Measurements from ENCODE around the gene ABCF1. TPM values are rescaled to one million over a fixed set of nuclear protein-coding genes. Genes with fewer than 3 reads are reported as not detected.

The ABCF1 gene
- total and polyA plus RNA-seq, 9 of the 15 experiments (the other 6 are each of a cell fraction or from before 2014, with no cell fraction given): 41.6 to 193 (median 102) TPM

DNA sequence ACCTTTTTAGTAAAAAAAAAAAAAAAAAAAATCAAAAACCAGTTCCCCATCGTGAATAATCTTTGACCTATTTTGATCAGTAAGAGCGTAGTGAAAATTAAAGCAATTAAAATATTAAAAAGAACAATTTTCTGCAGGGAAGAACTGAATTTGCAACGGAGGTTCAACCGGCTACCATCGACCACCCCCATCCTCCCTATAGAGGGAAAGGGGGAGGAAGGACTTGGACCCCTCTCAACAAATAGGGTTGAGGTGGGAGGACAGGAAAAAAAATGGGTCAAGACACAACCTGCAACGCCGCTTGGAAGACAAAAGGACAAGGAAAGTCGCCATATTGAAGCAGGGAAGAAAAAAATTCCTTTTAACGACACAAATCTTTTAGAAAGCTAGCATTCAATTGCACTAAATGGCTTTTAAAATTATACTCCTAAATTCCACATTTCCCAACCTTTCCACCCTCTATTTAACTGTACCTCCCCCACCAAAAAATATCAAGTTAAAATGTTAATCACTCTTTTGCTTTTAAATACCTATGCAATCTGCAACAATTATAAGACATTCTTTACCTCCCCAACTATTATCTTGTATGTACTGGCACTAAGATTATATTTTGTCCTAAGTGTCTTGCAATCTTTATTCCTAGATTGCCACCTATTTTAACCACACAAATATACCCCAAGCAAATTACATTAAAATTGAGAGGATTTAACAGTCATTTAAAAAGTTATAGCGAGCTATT lies 44.1 kb downstream of the ABCF1 start (continued):
- TF ChIP-seq ZFPM2 (CRISPR knock-in tag; IDR thresholded peaks at IDR 0.05) (peak; percentile 75; the same call in 1 of the 2 replicates), KHSRP (IDR thresholded peaks at IDR 0.05) (peak; percentile 75), JUN (IDR thresholded peaks at IDR 0.05; ENCODE audit: borderline replicate concordance, low read depth, low read length) (no peak), JUN (CRISPR knock-in tag; IDR thresholded peaks at IDR 0.05; ENCODE audit: borderline replicate concordance) (no peak), U2AF1 (optimal IDR thresholded peaks at IDR 0.05; ENCODE audit: low read depth, low read length) (peak; percentile 61), XRCC3 (IDR thresholded peaks at IDR 0.05) (0 out of 2 replicates have a peak, but pooled peaks have one; percentile 33), NFIX (CRISPR knock-in tag; IDR thresholded peaks at IDR 0.05; ENCODE audit: low read depth) (0 out of 2 replicates have a peak, but pooled peaks have one; percentile 0), BCL6 (CRISPR knock-in tag; IDR thresholded peaks at IDR 0.05) (peak; percentile 9; the same call in 1 of the 2 replicates), ZNF766 (CRISPR knock-in tag; conservative IDR thresholded peaks at IDR 0.05) (peak; percentile 83), ZNF175 (CRISPR knock-in tag; IDR thresholded peaks at IDR 0.05; ENCODE audit: low read depth) (peak; percentile 91), RBM14 (IDR thresholded peaks at IDR 0.05; ENCODE audit: borderline replicate concordance, insufficient read depth, low read depth, low read length) (0 out of 2 replicates have a peak, but pooled peaks have one; percentile 39), ARID2 (IDR thresholded peaks at IDR 0.05) (peak; percentile 44; the same call in 1 of the 2 replicates), NFATC3 (IDR thresholded peaks at IDR 0.05) (peak; percentile 27; the same call in 1 of the 2 replicates), SMARCE1 (IDR thresholded peaks at IDR 0.05) (0 out of 2 replicates have a peak, but pooled peaks have one; percentile 10), ZC3H8 (IDR thresholded peaks at IDR 0.05) (no peak; the same call in 1 of the 2 replicates), NFRKB (IDR thresholded peaks at IDR 0.05; ENCODE audit: low read depth) (peak; percentile 98), PHF8 (IDR thresholded peaks at IDR 0.05; ENCODE audit: borderline replicate concordance, low read length) (0 out of 2 replicates have a peak, but pooled peaks have one; percentile 10), PHF21A (IDR thresholded peaks at IDR 0.05; ENCODE audit: borderline replicate concordance, low read depth) (0 out of 2 replicates have a peak, but pooled peaks have one; percentile 13), BCOR (IDR thresholded peaks at IDR 0.05) (0 out of 2 replicates have a peak, but pooled peaks have one; percentile 4), NFIC (IDR thresholded peaks at IDR 0.05) (peak; percentile 36; the same call in 1 of the 2 replicates)
- TF ChIP-seq, protein P1, sequence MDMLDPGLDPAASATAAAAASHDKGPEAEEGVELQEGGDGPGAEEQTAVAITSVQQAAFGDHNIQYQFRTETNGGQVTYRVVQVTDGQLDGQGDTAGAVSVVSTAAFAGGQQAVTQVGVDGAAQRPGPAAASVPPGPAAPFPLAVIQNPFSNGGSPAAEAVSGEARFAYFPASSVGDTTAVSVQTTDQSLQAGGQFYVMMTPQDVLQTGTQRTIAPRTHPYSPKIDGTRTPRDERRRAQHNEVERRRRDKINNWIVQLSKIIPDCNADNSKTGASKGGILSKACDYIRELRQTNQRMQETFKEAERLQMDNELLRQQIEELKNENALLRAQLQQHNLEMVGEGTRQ (CRISPR knock-in tag; IDR thresholded peaks at IDR 0.05): no peak
- TF ChIP-seq, protein P2, sequence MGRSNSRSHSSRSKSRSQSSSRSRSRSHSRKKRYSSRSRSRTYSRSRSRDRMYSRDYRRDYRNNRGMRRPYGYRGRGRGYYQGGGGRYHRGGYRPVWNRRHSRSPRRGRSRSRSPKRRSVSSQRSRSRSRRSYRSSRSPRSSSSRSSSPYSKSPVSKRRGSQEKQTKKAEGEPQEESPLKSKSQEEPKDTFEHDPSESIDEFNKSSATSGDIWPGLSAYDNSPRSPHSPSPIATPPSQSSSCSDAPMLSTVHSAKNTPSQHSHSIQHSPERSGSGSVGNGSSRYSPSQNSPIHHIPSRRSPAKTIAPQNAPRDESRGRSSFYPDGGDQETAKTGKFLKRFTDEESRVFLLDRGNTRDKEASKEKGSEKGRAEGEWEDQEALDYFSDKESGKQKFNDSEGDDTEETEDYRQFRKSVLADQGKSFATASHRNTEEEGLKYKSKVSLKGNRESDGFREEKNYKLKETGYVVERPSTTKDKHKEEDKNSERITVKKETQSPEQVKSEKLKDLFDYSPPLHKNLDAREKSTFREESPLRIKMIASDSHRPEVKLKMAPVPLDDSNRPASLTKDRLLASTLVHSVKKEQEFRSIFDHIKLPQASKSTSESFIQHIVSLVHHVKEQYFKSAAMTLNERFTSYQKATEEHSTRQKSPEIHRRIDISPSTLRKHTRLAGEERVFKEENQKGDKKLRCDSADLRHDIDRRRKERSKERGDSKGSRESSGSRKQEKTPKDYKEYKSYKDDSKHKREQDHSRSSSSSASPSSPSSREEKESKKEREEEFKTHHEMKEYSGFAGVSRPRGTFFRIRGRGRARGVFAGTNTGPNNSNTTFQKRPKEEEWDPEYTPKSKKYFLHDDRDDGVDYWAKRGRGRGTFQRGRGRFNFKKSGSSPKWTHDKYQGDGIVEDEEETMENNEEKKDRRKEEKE (IDR thresholded peaks at IDR 0.05; ENCODE audit: borderline replicate concordance in 1 of 2, control insufficient read depth in 1 of 2, low read depth in 2 of 2, low read length in 1 of 2): peak in 1 of 2 experiments; percentile 42; a peak in 1 of 4 replicates
- TF ChIP-seq, protein P3, sequence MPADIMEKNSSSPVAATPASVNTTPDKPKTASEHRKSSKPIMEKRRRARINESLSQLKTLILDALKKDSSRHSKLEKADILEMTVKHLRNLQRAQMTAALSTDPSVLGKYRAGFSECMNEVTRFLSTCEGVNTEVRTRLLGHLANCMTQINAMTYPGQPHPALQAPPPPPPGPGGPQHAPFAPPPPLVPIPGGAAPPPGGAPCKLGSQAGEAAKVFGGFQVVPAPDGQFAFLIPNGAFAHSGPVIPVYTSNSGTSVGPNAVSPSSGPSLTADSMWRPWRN (IDR thresholded peaks at IDR 0.05; ENCODE audit: low read depth): no peak
- TF ChIP-seq, protein P4, sequence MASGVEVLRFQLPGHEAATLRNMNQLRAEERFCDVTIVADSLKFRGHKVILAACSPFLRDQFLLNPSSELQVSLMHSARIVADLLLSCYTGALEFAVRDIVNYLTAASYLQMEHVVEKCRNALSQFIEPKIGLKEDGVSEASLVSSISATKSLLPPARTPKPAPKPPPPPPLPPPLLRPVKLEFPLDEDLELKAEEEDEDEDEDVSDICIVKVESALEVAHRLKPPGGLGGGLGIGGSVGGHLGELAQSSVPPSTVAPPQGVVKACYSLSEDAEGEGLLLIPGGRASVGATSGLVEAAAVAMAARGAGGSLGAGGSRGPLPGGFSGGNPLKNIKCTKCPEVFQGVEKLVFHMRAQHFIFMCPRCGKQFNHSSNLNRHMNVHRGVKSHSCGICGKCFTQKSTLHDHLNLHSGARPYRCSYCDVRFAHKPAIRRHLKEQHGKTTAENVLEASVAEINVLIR (CRISPR knock-in tag; IDR thresholded peaks at IDR 0.05): no peak

Data from K562 (cell line).